ENCODE data around the gene LRRIQ3. TPM values are rescaled to one million over a fixed set of nuclear protein-coding genes. Genes with fewer than 3 reads are reported as not detected.
"Not testable (repeated sequence)": the region's sequence is repeated elsewhere in the genome, so short reads cannot be mapped to it uniquely, and the experiment has no call there.

The LRRIQ3 gene
- total and polyA plus RNA-seq, 4 donors: 0.37 to 1.6 (median 1.0) TPM

DNA sequence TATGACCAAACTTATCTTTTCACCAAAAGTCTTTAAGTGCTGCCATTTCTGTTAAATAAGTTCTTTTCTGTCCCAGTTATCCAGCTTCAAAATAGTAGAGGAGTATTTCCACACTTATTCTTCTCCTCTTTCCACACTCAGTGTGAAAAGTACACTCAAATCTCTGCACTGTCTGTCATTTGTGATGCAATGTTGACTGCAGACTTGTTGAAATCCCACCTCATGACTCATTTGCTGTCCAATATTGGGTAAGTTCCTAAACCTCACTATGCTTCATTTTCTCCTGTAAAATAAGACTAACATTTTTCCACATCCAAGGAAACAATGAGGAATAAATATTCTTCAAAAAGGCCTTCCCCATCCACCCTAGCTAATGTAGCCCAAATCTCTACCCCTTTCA is 17.5 kb downstream of the LRRIQ3 start:
- Histone ChIP-seq H3K27ac (ENCODE audit: low read depth in 1 of 2, low read length in 2 of 2) (peak overlapping the region; percentile 41 to 51), H3K9me3 (ENCODE audit: control insufficient read depth in 4 of 4, low read length in 3 of 4) (no peaks in the 10 kb centered on the region), H3K36me3 (ENCODE audit: control insufficient read depth in 4 of 4, insufficient read depth in 3 of 4, low read depth in 1 of 4, low read length in 3 of 4) (no peaks in the 10 kb centered on the region), H3K9ac (ENCODE audit: low read depth in 1 of 2, low read length in 2 of 2) (no peak overlapping the region), H3K4me1 (ENCODE audit: control insufficient read depth in 4 of 4, insufficient read depth in 4 of 4, low read length in 3 of 4) (no peaks in the 10 kb centered on the region), H3K27me3 (ENCODE audit: control insufficient read depth in 4 of 4, insufficient read depth in 4 of 4, low read length in 3 of 4) (no peaks in the 10 kb centered on the region), H3K4me3 (ENCODE audit: low read depth in 1 of 3, low read length in 3 of 3) (no peak overlapping the region)
- no peak for DNase-seq (ENCODE audit: low spot score)
- TF ChIP-seq JUND (IDR thresholded peaks at IDR 0.05) (peak; percentile 64 to 82), REST (IDR thresholded peaks at IDR 0.05) (no peak), HNF4A (conservative IDR thresholded peaks at IDR 0.05) (peak; percentile 14 to 40), RXRA (IDR thresholded peaks at IDR 0.05) (peak in 1 of 2 donors; percentile 20), FOXA2 (IDR thresholded peaks at IDR 0.05) (peak; percentile 13)
- TF ChIP-seq, protein P1, sequence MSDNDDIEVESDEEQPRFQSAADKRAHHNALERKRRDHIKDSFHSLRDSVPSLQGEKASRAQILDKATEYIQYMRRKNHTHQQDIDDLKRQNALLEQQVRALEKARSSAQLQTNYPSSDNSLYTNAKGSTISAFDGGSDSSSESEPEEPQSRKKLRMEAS (IDR thresholded peaks at IDR 0.05): no peak
- TF ChIP-seq, protein P2, sequence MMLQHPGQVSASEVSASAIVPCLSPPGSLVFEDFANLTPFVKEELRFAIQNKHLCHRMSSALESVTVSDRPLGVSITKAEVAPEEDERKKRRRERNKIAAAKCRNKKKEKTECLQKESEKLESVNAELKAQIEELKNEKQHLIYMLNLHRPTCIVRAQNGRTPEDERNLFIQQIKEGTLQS (IDR thresholded peaks at IDR 0.05): peak; percentile 78

GRCh38 chr1:74174423-74174822 is 23.6 kb downstream of the LRRIQ3 start:
- not testable (repeated sequence) for H3K27me3 ChIP-seq (ENCODE audit: control insufficient read depth in 4 of 4, insufficient read depth in 4 of 4, low read length in 3 of 4); DNase-seq (ENCODE audit: low spot score); H3K27ac ChIP-seq (ENCODE audit: low read depth in 1 of 2, low read length in 2 of 2); H3K9ac ChIP-seq (ENCODE audit: low read depth in 1 of 2, low read length in 2 of 2); H3K4me3 ChIP-seq (ENCODE audit: low read depth in 1 of 3, low read length in 3 of 3); H3K9me3 ChIP-seq (ENCODE audit: control insufficient read depth in 4 of 4, low read length in 3 of 4); H3K4me1 ChIP-seq (ENCODE audit: control insufficient read depth in 4 of 4, insufficient read depth in 4 of 4, low read length in 3 of 4); H3K36me3 ChIP-seq (ENCODE audit: control insufficient read depth in 4 of 4, insufficient read depth in 3 of 4, low read depth in 1 of 4, low read length in 3 of 4)
- WGBS: 93% methylated on average over 1 of the region's 1 CpG

DNA sequence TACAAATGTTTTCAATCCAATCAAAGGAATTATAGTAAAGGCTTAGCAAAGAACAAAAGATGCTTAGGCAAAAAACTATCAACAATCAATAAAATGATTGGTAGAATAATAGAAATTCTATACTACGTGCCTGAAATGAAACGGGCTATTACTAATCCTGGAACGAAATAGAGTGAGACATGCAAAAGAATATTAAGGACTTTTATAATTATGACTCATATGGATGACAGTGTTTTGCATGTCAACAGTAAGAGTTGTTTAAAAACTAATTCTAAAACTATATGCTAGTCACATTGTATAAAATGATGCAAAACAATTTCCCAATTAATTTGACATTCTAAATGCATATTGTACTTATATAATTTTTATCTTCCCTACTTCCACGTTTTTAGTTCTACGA is 35.6 kb downstream of the LRRIQ3 start:
- WGBS: 62% methylated on average over 5 of the region's 5 CpGs
- no peak overlapping the region for H3K4me3 ChIP-seq (ENCODE audit: low read depth in 1 of 3, low read length in 3 of 3)
- H3K4me1 ChIP-seq (ENCODE audit: control insufficient read depth in 4 of 4, insufficient read depth in 4 of 4, low read length in 3 of 4): no peaks in the 10 kb centered on the region
- no peaks in the 10 kb centered on the region for H3K36me3 ChIP-seq (ENCODE audit: control insufficient read depth in 4 of 4, insufficient read depth in 3 of 4, low read depth in 1 of 4, low read length in 3 of 4)
- no peaks in the 10 kb centered on the region for H3K27me3 ChIP-seq (ENCODE audit: control insufficient read depth in 4 of 4, insufficient read depth in 4 of 4, low read length in 3 of 4)
- no peak overlapping the region for H3K9ac ChIP-seq (ENCODE audit: low read depth in 1 of 2, low read length in 2 of 2)
- H3K27ac ChIP-seq (ENCODE audit: low read depth in 1 of 2, low read length in 2 of 2): no peak overlapping the region
- DNase-seq (ENCODE audit: low spot score): no peak
- H3K9me3 ChIP-seq (ENCODE audit: control insufficient read depth in 4 of 4, low read length in 3 of 4): no peaks in the 10 kb centered on the region
- no peak for TF ChIP-seq RXRA (IDR thresholded peaks at IDR 0.05)
- TF ChIP-seq FOXA2 (IDR thresholded peaks at IDR 0.05): no peak
- no peak for TF ChIP-seq HNF4G (IDR thresholded peaks at IDR 0.05)
- TF ChIP-seq HNF4A (conservative IDR thresholded peaks at IDR 0.05): no peak
- TF ChIP-seq RAD21 (IDR thresholded peaks at IDR 0.05): no peak
- TF ChIP-seq YY1 (IDR thresholded peaks at IDR 0.05): no peak
- TF ChIP-seq, protein P1 (IDR thresholded peaks at IDR 0.05): no peak
- TF ChIP-seq GABPA (IDR thresholded peaks at IDR 0.05 in 1 of 2, conservative IDR thresholded peaks at IDR 0.05 in 1 of 2): no peak
- TF ChIP-seq ZBTB33 (IDR thresholded peaks at IDR 0.05): no peak
- no peak for TF ChIP-seq CTCF (IDR thresholded peaks at IDR 0.05; ENCODE audit: low read depth, low read length, missing input control)
- no peak for TF ChIP-seq EGR1 (IDR thresholded peaks at IDR 0.05; ENCODE audit: low read depth in 2 of 2)
- no peak for TF ChIP-seq TAF1 (conservative IDR thresholded peaks at IDR 0.05)
- TF ChIP-seq, protein P2 (IDR thresholded peaks at IDR 0.05): no peak
- no peak for TF ChIP-seq REST (IDR thresholded peaks at IDR 0.05)
